Lung (tissue), 12 donors: ENCODE results near the gene GPR153. TPM values are rescaled to one million over a fixed set of nuclear protein-coding genes. Genes with fewer than 3 reads are reported as not detected.

Experiments
- ATAC-seq: fragments of 200-7000 bp; cut with Tn5 transposase; one replicate; pipeline ENCODE4 v1.9.1; 2020; ENCODE audit warnings: moderate number of reproducible peaks; ENCODE audit not compliant: insufficient read depth, low FRiP score
- DNase-seq, 3 donors: peaks; one replicate each; pipeline ENCODE4 v3.0.0-alpha.2; 2013 to 2017
- H3K27ac ChIP-seq, 2 donors: one replicate each; pipeline ENCODE4 v1.5.1; 2013; ENCODE audit warnings: mild to moderate bottlenecking in 2 of 2, moderate library complexity in 2 of 2, control low read depth in 1 of 2, inconsistent platforms in 1 of 2, low read depth in 1 of 2, low read length in 1 of 2
- H3K27me3 ChIP-seq, 3 donors: one replicate each; pipeline ENCODE4 v1.5.1; 2013; ENCODE audit warnings: low read length in 2 of 3; ENCODE audit not compliant: control insufficient read depth in 3 of 3, insufficient read depth in 3 of 3
- H3K36me3 ChIP-seq, 4 donors: one replicate each; pipeline ENCODE4 v1.5.1; 2013; ENCODE audit warnings: low read length in 4 of 4, mild to moderate bottlenecking in 1 of 4, moderate library complexity in 1 of 4; ENCODE audit not compliant: control insufficient read depth in 4 of 4, insufficient read depth in 4 of 4
- H3K4me1 ChIP-seq, 5 donors: one replicate each; pipeline ENCODE4 v1.5.1; 2013; ENCODE audit warnings: low read length in 5 of 5, mild to moderate bottlenecking in 2 of 5, moderate library complexity in 1 of 5; ENCODE audit not compliant: control insufficient read depth in 5 of 5, insufficient read depth in 5 of 5
- H3K4me3 ChIP-seq: one replicate; pipeline ENCODE4 v1.5.1; 2013; ENCODE audit warnings: mild to moderate bottlenecking, control low read depth, moderate library complexity
- H3K9ac ChIP-seq, 2 donors: one replicate each; pipeline ENCODE4 v1.5.1; 2013; ENCODE audit warnings: low read length in 2 of 2, control low read depth in 1 of 2; ENCODE audit not compliant: insufficient read depth in 1 of 2
- H3K9me3 ChIP-seq, 4 donors: one replicate each; pipeline ENCODE4 v1.5.1; 2013; ENCODE audit warnings: low read length in 3 of 4, mild to moderate bottlenecking in 1 of 4, moderate library complexity in 1 of 4; ENCODE audit not compliant: control insufficient read depth in 4 of 4, insufficient read depth in 3 of 4
- CTCF ChIP-seq: IDR thresholded peaks from 2 replicates; pipeline ENCODE4 v1.5.1; 2012; ENCODE audit warnings: mild to moderate bottlenecking; ENCODE audit errors: control extremely low read depth, extremely low read depth
- WGBS, 2 donors: extraction: QIAGEN DNeasy Blood & Tissue Kit; methylation state at CpG; one replicate each; pipeline ENCODE4 v1.1.7; 2013; 5-methylcytosine and 5-hydroxymethylcytosine counted together
- polyA plus RNA-seq, 2 donors: library from polyadenylated mRNA; stranded (reverse); fragments of 200-250 nt; gene quantifications; one replicate each; pipeline ENCODE4 v1.2.1, GENCODE V29; 2013
- total RNA-seq, 2 donors: library from RNA; depleted of rRNA in 1 of 2; stranded (reverse); fragments of >200 nt in 1 of 2; gene quantifications; one replicate each; pipeline ENCODE4 v1.2.1, GENCODE V29; 2014 to 2021
- donor health status: control.
- donor health status: control.
- donor health status: Bipolar disorder and iron deficiency.
- donor health status: healthy.
- donor health status: DM: yes; HTN: yes; CAD: no.

GPR153 gene
- total and polyA plus RNA-seq, 4 donors: 3.2 to 17.0 (median 6.2) TPM

DNA sequence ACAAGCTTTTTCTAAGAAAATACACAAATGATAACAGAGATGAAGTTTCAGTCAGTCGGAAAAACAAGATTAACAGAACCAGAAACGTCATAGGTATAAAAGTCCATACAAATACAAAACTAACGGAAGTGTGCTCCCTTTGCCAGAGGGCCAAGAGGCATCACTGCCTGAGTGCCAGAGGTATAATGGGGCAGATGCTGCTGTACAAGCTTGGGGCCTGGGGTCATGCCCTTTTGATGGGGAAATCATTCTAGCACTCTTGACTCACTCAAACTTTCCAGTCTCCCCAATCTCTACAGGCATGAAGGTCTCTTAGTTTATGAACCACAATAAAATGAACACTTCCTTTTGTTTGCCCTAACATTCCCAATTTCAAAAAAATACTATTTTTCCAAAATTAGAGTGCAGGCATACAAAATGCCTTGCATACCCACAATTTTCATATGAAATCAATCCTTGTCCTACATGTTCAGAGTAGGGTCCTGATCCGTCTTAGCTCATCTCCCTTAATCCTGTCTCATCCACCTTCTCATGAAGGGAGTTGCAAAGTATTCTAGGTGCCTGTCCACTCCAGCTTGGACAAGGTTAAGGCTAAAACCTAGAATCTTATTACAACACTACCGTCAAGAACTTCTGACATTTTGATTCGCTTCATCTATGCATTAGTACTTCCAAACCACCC lies 63.0 kb downstream of the GPR153 start:
- no peak for ATAC-seq
- H3K9ac ChIP-seq: peak overlapping the region; percentile 83 to 95
- H3K9me3 ChIP-seq: no peaks in the 10 kb centered on the region
- no peaks in the 10 kb centered on the region for H3K27me3 ChIP-seq
- H3K27ac ChIP-seq: no peak overlapping the region
- WGBS, 2 donors: 68 to 74% methylated on average over 6 of the region's 6 CpGs
- H3K4me1 ChIP-seq: peaks cover 0 to 20% (median 8%) of the 10 kb centered on the region in 5 donors
- H3K36me3 ChIP-seq: peaks cover 10 to 23% (median 19%) of the 10 kb centered on the region in 4 donors
- H3K4me3 ChIP-seq: no peak overlapping the region
- no peak for TF ChIP-seq CTCF
- DNase-seq: no peak

Other genes starting within 250 kb of the GPR153 start
- gene KCNAB2, start 215.2 kb downstream of the GPR153 start, total RNA-seq: 10 to 100 TPM; 13.7 to 86.4 TPM
- 10 to 100 TPM; 24.1 to 66.9 TPM for gene KCNAB2, start 215.2 kb downstream of the GPR153 start, polyA plus RNA-seq
- under 1 TPM; 0.48 to 0.55 TPM for gene CHD5, start 80.8 kb downstream of the GPR153 start, total RNA-seq
- gene CHD5, start 80.8 kb downstream of the GPR153 start, polyA plus RNA-seq: under 1 TPM; 0.10 to 0.14 TPM
- gene RPL22, start 61.5 kb downstream of the GPR153 start, total RNA-seq: 100 to 1,000 TPM; 224 to 272 TPM
- gene RPL22, start 61.5 kb downstream of the GPR153 start, polyA plus RNA-seq: 100 to 1,000 TPM; 186 to 985 TPM
- gene RNF207, start 55.0 kb downstream of the GPR153 start, total RNA-seq: 10 to 100 TPM; 11.1 to 14.4 TPM
- gene RNF207, start 55.0 kb downstream of the GPR153 start, polyA plus RNA-seq: 10 to 100 TPM in 1 of 2 donors, 1 to 10 TPM in 1; 8.0 to 13.5 TPM
- 10 to 100 TPM; 30.2 to 68.5 TPM for gene ICMT, start 25.1 kb downstream of the GPR153 start, total RNA-seq
- 10 to 100 TPM; 17.4 to 33.6 TPM for gene ICMT, start 25.1 kb downstream of the GPR153 start, polyA plus RNA-seq
- gene HES3, start 16.9 kb downstream of the GPR153 start, total RNA-seq: not detected
- not detected for gene HES3, start 16.9 kb downstream of the GPR153 start, polyA plus RNA-seq
- gene ACOT7, start 132.7 kb upstream of the GPR153 start, total RNA-seq: 10 to 100 TPM in 1 of 2 donors, 1 to 10 TPM in 1; 8.8 to 37.4 TPM
- gene ACOT7, start 132.7 kb upstream of the GPR153 start, polyA plus RNA-seq: 10 to 100 TPM; 17.9 to 28.3 TPM
- 1 to 10 TPM in 1 of 2 donors, under 1 TPM in 1; 0.26 to 5.0 TPM for gene HES2, start 158.8 kb upstream of the GPR153 start, total RNA-seq
- gene HES2, start 158.8 kb upstream of the GPR153 start, polyA plus RNA-seq: 1 to 10 TPM in 1 of 2 donors, under 1 TPM in 1; 0.86 to 4.5 TPM
- 10 to 100 TPM; 11.2 to 20.8 TPM for gene ESPN, start 163.7 kb upstream of the GPR153 start, total RNA-seq
- gene ESPN, start 163.7 kb upstream of the GPR153 start, polyA plus RNA-seq: 1 to 10 TPM; 2.1 to 3.6 TPM
- gene TNFRSF25, start 205.1 kb upstream of the GPR153 start, total RNA-seq: 10 to 100 TPM; 11.2 to 19.8 TPM
- gene TNFRSF25, start 205.1 kb upstream of the GPR153 start, polyA plus RNA-seq: 10 to 100 TPM in 1 of 2 donors, 1 to 10 TPM in 1; 4.9 to 12.3 TPM
- 10 to 100 TPM; 11.2 to 22.9 TPM for gene PLEKHG5, start 230.6 kb upstream of the GPR153 start, total RNA-seq
- gene PLEKHG5, start 230.6 kb upstream of the GPR153 start, polyA plus RNA-seq: 1 to 10 TPM; 3.4 to 8.7 TPM